ENCODE results near the gene DHX40.

The DHX40 gene

DNA sequence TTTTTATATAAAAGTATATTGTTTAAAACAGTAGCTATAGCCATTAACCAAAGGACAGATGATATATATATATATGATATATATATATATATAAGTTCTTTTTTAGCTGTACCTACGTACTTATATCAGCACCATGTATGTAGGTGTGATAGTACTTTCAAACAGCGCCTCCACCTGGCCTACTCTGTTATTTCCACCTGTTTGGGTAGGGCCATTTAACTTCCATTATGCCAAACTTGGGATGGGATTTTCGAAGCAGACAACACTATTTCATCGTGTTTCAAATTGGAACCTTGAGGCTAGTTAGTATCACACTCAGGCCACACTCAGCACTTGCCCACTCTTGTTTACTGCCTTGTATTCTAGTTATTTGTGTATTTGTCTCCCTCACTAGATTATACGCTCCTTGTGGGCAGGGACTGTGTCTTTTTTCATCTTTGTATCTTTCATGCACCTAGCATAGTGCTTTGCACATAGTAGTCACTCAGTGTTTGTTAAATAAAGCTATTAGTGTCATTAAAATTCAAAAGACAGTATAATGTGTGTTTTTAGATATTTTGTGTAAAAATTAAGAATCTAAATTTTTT lies 42.5 kb downstream of the DHX40 start:
- no peak overlapping the region for H3K4me3 ChIP-seq (ENCODE audit: low read length)
- TF ChIP-seq, protein P1, sequence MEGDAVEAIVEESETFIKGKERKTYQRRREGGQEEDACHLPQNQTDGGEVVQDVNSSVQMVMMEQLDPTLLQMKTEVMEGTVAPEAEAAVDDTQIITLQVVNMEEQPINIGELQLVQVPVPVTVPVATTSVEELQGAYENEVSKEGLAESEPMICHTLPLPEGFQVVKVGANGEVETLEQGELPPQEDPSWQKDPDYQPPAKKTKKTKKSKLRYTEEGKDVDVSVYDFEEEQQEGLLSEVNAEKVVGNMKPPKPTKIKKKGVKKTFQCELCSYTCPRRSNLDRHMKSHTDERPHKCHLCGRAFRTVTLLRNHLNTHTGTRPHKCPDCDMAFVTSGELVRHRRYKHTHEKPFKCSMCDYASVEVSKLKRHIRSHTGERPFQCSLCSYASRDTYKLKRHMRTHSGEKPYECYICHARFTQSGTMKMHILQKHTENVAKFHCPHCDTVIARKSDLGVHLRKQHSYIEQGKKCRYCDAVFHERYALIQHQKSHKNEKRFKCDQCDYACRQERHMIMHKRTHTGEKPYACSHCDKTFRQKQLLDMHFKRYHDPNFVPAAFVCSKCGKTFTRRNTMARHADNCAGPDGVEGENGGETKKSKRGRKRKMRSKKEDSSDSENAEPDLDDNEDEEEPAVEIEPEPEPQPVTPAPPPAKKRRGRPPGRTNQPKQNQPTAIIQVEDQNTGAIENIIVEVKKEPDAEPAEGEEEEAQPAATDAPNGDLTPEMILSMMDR (conservative IDR thresholded peaks at IDR 0.05; ENCODE audit: low read length), result no peak
- DNase-seq (ENCODE audit: low read depth), result no peak

DNA sequence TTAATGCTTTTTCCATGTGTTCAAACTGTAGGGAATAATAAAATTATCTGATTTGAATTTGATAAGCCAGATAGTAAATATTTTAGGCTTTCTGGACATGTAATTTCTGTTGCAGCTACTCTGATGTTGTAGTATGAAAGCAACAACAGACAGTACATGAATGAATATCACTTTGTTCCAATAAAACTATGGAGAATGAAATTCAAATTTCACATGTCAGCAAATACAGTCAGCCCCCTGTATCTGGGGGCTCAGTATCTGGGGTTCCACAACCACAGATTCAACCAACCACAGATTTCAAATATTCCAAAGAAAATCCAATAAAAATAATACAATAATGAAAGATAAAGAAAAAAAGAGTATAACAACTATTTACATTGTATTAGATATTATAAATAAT lies 46.1 kb downstream of the DHX40 start:
- no peak overlapping the region for H3K4me3 ChIP-seq (ENCODE audit: low read length)
- TF ChIP-seq, protein P1 (conservative IDR thresholded peaks at IDR 0.05; ENCODE audit: low read length), result no peak
- no peak for DNase-seq (ENCODE audit: low read depth)

DNA sequence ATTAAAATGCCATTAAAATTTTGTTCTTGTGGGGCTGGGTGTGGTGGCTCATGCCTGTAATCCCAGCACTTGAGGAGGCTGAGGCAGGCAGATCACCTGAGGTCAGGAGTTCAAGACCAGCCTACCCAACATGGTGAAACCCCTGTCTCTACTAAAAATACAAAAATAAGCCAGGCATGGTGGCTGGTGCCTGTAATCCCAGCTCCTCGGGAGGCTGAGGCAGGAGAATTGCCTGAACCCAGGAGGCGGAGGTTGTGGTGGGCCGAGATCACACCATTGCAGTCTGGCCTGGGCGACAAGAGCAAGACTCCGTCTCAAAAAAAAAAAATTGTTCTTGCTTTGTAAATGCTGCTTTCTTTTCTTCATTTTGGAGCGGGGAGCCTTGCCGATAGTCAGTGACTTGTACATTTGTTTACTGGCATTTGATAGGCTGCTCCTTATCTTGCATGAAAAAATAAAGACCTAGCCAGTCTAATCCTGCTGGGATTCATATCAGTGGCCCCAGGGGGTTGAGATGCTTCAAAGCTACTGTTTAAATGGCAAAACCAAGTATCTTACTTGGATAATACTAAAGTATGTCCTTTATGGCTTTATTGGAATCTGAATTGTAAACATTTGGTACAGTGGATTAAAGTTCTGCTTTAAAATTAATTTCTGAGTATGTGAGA lies 51.0 kb downstream of the DHX40 start:
- TF ChIP-seq, protein P1 (conservative IDR thresholded peaks at IDR 0.05; ENCODE audit: low read length), result no peak
- no peak overlapping the region for H3K4me3 ChIP-seq (ENCODE audit: low read length)
- DNase-seq (ENCODE audit: low read depth), result no peak

- H3K4me3 ChIP-seq (ENCODE audit: low read length), result no peak overlapping the region
- no peak for DNase-seq (ENCODE audit: low read depth)
- TF ChIP-seq, protein P1 (conservative IDR thresholded peaks at IDR 0.05; ENCODE audit: low read length), result no peak
Observed at GRCh38 chr17:59617156-59617732, 51.8 kb downstream of the DHX40 start.

GRCh38 chr17:59619035-59619297 lies 53.6 kb downstream of the DHX40 start:
- TF ChIP-seq, protein P1 (conservative IDR thresholded peaks at IDR 0.05; ENCODE audit: low read length), result no peak
- H3K4me3 ChIP-seq (ENCODE audit: low read length), result peak overlapping the region; percentile 92
- DNase-seq (ENCODE audit: low read depth), result no peak

GRCh38 chr17:59619298-59620063 lies 54.1 kb downstream of the DHX40 start, which contains the start of gene CLTC:
Gene CLTC (plus strand): TSS chr17:59619895. CDS start chr17:59620132, 237 bp downstream.
- peak; percentile 99 for DNase-seq (ENCODE audit: low read depth)
- TF ChIP-seq, protein P1 (conservative IDR thresholded peaks at IDR 0.05; ENCODE audit: low read length), result no peak
- H3K4me3 ChIP-seq (ENCODE audit: low read length), result peak within 1 kb of the TSS; percentile 92
